Myocyte (in vitro differentiated cells): ENCODE results near the gene GFRA3. TPM values are rescaled to one million over a fixed set of nuclear protein-coding genes. Genes with fewer than 3 reads are reported as not detected.
A peak's percentile ranks its signal among the peaks of the same experiment; 100 is the strongest.
"Not testable (repeated sequence)": the region's sequence is repeated elsewhere in the genome, so short reads cannot be mapped to it uniquely, and the experiment has no call there.

Experiments used
- DNase-seq: peaks from one replicate; pipeline ENCODE4 v3.0.0-alpha.2; 2012; ENCODE audit warnings: low read depth
- total RNA-seq: library from RNA; depleted of rRNA; stranded (reverse); fragments of >200 nt; gene quantifications from 2 replicates; pipeline ENCODE4 v1.2.3, GENCODE V29; 2014

The GFRA3 gene
- total RNA-seq, 1 donor from 2014 or later, result not detected

DNA sequence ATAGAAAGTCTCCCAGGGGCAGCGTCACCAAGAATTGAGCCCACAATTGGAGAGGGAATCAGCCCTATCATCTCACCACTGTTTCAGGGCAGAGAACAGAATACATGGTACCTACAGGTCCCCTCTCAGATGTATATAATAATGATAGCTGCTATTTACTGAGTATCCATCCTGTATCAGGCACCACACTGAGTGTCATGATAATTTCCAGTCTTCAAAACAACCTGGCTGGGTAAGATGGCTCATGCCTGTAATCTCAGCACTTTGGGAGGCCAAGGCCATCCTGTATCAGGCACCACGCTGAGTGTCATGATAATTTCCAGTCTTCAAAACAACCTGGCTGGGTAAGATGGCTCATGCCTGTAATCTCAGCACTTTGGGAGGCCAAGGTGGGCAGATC is 26.6 kb downstream of the GFRA3 start:
- DNase-seq, result not testable (repeated sequence)

DNA sequence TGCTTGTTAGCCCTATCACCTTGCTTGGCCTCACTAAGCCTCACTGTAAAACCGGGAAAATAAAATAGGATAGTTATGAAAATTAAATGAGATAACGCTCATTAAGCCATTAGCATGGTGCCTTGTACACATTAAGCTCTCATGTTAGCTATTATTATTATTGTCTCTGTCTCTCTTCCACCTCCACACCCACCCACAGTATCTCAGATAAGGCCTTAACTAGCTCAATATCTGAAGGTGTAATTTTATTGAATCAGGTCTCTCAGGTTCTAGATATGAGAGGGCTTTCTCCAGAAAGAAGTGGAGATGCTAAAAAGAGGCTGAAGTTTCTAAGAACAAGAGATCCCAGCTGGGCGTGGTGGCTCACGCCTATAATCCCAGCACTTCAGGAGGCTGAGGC is 27.6 kb downstream of the GFRA3 start:
- no peak for DNase-seq

DNA sequence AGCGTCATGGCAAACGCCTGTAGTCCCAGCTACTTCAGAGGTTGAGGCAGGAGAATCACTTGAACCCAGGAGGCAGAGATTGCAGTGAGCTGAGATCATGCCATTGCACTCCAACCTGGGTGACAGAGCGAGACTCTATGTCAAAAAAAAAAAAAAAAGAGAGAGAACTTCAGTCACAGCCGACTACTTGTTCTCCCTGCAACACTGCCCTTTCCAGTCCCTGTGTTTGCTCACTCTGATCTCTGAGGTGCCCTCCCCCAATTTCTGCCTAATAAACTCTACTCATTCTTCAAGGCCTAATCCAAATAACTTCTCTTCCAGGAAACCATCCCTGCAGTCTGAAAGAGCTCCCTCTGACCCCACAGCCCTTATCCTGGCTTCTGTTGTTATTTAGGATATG is 28.1 kb downstream of the GFRA3 start:
- DNase-seq, result no peak

DNA sequence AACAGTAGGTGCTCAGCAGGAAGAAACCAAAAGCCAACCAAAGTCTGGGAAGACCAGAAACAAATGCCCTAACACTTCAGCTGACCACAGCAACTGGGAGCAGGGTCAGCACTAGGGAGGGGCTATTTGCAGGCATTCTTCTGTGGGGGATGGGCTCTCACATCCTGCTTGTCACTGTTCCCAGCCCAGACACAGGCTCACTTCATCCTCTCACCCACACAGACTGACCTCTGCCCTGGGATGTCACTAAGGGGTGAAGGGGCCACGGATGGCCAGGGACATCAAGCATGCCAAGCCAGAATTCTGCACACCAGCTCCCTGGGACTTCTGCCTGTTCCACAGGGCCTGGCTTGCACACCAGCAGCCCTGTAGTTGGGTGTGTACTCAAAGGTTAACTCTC is 28.7 kb downstream of the GFRA3 start:
- DNase-seq, result peak; percentile 51

DNA sequence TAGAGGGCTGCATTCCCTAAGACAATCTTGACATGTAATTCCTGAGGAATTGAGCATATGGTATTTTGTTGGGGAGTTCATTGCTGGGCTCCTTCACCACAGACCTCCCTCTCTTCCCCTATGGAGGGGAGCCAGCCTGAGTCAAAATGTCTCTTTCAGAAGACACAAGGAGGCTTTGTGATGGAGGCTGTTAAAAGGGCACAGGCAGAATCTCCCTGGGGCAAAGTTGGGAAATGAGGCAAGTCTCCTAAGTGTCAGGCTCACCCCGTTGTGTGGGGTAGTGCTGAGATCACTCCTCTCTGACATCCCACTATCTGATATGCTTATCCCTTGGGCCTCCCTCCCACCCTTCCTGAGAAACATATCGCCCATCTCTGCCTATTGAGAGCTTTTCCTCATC is 30.6 kb downstream of the GFRA3 start:
- DNase-seq, result no peak

DNA sequence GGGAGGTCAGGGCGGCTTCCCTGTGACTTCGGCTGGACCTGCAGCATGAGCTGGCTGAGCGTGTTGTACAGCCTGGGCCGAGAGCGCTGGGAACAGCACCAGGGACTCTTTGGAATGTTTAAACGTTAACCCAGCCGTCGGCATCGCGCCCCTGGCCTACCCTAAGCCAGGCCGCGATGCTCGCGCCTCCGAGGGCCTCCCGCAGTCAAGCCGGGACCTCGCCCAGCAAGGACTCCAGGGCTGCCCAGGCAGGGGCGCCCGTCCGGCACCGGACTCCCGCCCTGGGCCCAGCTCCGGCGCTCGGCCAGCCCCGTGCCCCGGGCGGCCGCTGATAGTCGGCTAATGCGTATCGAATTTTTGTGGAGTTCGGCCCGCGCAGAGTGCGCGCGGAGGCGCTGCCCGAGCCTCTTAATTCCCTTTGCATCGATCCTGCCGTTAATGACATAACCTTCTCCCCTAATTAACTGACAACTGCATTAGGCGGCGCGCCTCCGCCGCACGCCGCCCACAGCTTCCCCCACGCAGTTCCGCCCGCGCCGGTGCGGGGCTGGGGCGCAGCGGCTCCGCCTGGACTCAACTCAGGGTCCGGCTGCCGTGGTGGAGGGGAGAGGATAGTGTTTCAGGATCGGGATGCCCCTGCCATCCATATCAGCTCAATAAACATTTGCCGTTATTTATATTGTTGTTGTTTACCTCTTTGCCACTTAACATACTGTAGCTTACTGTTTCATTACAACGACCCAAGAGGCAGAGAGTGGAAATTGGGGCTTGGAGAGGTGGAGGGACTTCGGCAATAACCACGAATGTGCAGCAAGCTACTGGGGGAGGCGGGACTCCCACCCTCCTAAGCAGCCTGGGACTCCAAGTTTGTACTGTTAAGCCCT is 32.5 kb downstream of the GFRA3 start:
- DNase-seq, result peak; percentile 6

DNA sequence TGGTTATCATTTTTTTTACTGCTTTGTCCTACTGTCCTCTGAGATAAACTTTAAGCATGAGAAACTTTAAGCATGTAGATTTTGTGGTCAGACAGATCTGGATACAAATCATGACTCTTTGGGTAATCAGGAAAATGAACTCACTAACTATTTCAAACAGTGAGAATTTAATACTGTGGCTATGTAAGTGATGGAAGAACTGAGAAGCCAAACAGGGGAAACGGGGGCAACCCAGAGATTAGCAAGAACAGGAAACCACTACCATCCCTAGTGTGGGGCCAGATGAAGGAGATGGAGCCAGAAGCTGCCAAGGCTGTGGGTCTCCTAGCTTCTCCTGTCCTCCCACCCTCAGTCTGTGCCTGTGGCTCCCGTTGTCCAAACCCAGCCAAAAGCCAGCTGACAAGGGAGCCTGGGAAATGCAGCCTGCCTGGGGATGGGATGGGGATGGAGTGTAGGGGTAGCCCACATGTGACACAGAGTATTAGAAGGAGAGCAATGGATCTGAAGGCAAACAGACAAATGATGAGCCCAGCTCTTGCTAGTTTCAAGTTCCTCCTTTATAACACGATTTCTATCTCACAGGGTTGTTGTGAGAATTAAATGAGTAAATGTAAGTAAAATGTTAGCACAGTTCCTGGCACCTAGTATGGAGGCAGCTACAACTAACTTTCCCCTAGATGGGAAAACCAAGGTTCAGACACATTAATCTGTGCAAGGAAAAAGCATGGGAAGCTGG is 33.6 kb downstream of the GFRA3 start:
- no peak for DNase-seq

DNA sequence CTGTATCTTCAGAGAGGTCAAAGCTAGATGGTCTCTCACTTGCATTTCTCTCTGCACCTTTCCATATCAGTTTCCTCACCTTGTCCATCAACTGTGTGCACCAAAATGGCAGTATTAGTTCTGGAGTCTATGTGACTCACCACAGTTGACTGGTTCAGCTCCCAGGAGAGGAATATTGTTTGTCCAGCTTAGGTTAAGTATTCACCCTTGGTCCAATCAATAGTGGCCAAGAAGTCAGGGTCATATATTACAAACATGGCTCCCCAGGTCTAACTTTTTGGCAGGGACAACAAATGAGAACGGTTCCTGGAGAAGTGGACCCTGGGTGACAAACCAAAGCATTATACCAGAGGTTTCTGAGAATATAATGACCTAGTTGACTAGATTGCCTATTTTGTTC is 36.4 kb downstream of the GFRA3 start:
- DNase-seq, result no peak

DNA sequence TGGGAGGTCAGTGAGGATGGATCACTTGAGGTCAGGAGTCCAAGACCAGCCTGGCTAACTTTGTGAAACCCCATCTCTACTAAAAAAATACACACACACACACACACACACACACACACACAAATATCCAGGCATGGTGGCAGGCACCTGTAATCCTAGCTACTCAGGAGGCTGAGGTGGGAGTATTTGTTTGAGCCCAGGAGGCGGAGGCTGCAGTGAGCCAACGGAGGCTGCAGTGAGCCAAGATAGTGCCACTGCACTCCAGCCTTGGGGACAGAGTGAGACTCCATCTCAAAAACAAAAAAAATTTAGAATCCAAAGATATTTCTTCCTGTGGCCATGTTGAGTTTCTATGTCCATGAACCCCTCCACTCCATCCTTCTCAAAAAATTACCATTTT is 39.8 kb downstream of the GFRA3 start:
- DNase-seq, result no peak

DNA sequence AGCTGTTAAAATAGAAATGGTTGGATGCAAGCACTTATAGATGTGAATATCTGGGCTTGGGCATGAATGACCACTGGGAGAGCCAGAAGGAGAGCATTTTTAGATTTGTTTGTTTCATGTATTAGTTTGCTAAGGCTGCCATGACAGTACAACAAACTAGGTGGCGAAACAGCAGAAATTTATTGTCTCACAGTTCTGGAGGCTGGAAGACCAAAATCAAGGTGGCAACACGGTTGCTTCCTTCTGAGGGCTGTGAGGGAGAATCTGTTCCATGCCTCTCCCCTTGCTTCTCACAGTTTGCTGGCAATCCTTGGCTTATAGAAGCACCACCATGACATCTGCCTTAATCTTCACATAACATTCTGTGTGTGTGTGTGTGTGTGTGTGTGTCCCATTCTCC is 41.1 kb downstream of the GFRA3 start:
- no peak for DNase-seq

DNA sequence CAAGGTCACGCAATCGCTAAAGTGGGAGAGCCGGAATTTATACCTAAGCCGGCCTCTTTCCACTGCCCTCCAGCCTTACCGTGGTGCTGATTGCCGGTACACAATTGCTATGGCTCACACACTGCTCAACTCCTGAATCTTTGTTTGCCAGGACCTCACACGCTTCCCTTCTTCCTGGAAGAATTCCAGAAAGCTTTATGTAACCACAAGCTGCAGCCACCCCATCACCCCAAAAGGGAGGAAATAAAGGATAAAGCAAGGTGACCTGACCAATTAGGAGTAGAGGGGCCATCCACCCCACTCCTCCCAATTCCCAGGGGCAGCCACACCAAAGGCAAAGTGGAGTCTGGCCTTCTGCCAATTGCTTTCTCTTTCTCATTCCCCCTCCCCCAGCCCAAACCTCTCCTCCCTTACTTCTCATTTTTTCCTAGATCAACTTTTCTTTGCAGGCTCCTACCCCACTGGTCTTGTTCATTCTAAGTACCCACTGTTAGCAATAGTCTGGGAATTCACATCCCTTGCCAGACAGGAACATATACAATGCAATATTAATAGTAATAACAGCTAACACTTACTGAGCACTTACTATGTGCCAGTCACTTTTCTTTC is 43.3 kb downstream of the GFRA3 start:
- no peak for DNase-seq

DNA sequence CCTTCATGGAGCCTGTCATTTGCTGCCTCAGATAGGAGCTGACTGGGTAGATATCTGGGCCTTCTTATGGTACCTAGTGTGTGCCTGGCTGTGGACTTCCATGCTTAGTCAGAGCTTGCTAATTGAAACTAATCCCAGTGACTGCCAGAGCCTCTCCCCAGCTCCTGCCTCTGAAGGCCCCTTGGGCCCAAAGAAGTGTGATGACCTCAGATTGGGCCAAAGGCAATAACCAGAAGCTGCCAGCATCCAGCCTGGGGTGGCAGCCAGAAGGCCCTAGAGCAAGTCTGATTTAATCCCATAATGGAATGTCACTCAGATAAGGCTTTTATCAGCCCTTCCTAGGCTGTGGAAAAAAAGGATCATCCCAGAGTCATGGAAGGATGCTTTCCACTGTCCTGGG is 44.2 kb downstream of the GFRA3 start:
- no peak for DNase-seq

DNA sequence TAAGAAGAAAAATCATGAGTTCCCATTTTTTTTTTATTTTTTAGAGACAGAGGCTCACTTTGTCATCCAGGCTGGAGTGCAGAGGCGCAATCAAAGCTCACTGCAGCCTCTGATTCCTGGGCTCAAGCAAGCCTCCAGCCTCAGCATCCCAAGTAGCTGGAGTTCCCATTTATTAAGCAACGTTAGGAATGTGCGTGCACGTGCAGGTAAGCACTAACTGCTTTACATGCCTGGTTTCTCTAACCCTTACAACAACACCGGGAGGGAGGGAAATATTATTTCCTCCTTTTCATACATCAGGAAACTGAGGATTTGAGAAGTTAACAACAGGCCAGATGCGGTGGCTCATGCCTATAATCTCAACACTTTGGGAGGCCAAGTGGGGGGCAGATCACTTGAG is 45.0 kb downstream of the GFRA3 start:
- no peak for DNase-seq

DNA sequence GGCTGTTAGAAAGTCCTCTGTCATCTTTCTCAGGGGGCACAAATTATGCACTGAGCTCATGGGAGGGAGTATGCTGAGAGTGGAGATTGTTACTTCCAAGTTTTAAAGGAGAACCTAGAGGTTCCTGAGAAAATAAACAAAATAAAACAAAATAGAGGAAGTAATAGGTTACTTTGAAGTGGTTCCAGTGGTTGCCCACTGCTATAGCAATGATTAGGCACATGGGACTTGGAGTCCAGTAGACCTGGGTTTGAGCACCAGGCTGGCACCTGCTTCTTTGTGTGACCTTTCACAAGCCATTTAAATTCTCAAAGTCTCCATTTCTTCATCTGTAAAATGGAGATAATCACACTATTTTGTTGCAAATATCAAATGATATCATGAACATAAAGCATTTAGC is 47.5 kb downstream of the GFRA3 start:
- DNase-seq, result no peak

DNA sequence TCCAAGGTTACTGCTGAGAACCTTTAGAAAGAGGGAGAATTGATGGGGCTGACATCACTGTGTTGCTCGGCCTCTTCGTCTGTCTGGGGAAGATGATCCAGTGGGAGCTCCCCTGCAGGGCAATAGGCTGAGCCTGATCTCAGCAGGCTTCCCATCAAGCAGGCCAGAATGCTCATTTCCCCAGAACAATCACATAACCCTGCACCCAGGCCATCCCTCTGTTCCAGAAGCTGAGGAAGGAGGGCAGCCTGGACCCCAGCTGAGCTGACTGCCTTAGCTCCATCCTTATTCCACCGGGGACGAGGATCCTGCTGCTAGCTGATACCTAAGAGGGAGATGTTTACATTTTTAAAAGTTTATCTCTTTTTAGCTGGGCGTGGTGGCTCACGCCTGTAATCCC is 49.7 kb downstream of the GFRA3 start:
- DNase-seq, result no peak

DNA sequence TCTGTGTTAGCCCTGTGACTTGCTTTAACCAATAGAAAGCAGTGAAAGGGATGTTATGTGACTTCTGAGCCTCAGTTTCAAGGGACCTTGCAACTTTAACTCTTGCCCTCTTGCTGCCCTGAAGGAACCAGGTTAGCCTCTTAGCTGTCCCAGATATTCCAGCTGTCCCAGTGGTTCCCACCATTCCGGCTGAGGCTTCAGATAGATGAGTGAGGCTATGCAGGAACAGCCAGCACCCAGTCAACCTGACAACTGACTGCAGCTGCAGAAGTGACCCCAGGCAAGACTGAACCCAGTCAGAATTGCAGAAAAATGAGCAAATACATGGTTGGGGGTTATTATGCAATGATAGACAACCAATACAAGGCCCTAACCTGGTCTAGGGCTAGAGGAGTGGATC is 50.9 kb downstream of the GFRA3 start:
- DNase-seq, result no peak

DNA sequence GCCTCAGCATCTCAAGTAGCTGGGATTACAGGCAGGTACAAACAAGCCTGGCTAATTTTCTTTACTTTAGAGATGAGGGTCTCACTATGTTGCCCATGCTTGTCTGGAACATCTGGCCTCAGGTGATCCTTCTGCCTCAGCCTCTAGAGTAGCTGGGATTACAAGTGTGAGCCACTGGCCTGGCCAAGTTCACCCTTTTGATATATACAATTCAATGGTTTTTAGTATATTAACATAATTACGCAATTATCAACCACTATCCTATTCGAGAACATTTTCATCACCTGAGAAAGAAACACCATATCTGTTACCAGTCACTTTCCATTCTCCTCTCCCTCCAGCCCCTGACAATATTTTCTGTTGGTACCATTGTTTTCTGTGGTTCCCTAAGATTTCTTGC is 57.6 kb downstream of the GFRA3 start:
- no peak for DNase-seq

DNA sequence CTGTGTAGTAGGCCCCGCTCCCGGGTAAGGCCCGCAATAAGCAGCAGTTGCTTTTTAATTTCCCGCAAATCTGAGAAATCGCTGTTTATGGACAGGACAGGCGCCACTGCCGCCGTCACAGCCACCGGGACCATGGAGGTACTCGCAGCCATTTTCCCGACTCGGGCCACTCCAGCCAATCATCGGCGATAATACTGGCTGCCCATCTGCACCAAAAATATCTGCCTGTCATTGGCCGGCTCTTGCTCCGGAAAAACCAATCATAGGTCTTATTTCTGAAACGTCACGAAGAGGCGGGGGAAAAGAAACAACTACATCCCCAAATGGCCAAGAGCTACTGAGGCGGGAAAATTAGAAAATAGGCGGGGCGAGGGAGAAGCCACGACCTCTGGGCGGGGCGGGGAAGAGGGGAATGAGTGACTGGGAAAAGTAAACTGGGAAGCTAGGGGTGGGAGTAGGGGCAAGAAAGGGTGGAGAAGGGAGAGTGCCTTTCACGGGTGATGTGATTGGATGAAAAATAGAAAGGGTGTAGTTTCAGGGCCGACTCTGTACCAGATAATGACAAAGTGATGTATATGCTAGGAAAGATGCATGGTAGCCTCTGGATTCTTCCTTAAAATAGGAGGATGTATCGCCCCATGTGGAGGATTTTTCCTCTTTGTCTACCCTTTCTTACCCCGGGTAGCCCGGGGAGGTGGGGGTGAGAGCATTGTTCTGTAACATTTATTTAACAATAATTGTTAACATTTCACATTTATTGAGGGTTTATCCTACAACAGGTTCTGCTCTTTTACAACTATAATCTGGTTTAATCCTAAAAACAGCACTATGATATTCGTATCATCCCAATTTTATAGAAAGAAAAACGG is 61.0 kb downstream of the GFRA3 start, which contains the start of gene CDC23:
Gene CDC23 (minus strand): TSS at position 163 of the 869 bp plus-strand sequence. CDS start 11 bp downstream, at position 152.
- peak; percentile 99 for DNase-seq

DNA sequence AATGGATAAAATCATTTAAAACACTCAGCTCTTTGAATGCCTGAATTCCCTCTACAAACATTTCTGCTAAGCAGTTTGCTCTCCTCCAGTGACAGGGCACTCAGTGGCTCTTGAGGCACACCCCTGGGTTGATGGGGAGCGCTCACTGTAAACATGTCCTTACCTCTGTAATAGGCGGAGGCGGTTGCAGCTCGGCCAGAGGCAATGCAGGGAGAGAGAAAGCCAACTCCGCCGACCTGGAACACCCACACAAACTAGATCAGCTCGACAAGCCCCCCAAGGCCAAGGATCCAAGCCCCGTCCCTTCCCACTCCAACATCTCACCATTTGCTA is 61.6 kb downstream of the GFRA3 start:
- no peak for DNase-seq

DNA sequence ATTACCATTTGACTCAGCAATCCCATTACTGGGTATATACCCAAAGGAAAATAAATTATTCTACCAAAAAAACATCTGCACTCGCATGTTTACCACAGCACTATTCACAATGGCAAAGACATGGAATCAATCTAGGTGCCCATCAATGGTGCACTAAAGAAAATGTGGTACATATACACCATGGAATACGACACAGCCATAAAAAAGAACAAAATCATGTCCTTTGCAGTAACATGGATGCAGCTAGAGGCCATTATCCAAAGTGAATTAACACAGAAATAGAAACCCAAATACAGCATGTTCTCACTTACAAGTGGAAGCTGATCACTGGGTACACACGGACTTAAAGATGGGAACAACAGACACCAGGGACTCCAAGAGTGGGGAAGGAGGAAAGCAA is 63.4 kb downstream of the GFRA3 start:
- DNase-seq, result no peak
